Psoas muscle (tissue), 8 donors: ENCODE measurements around the gene ZNF316. TPM values are rescaled to one million over a fixed set of nuclear protein-coding genes. Genes with fewer than 3 reads are reported as not detected.
A peak's percentile ranks its signal among the peaks of the same experiment; 100 is the strongest.

Source experiments
- ATAC-seq, 4 donors: fragments of 200-7000 bp; cut with Tn5 transposase; one replicate each; pipeline ENCODE4 v1.9.1; 2020; ENCODE audit warnings: moderate library complexity in 3 of 4, mild to moderate bottlenecking in 2 of 4
- DNase-seq, 2 donors: peaks; one replicate each; pipeline ENCODE4 v3.0.0-alpha.2; 2020
- H3K27ac ChIP-seq: fragments of 200-600 bp; one replicate; pipeline ENCODE4 v1.8.0; 2022
- H3K27me3 ChIP-seq, 3 donors: fragments of 200-600 bp in 1 of 3; one replicate each; pipeline versions ENCODE4 v1.6.1 to v1.8.0; 2013 to 2022; ENCODE audit warnings: low read length in 2 of 3, mild to moderate bottlenecking in 2 of 3, moderate library complexity in 1 of 3; ENCODE audit not compliant: insufficient read depth in 3 of 3
- H3K36me3 ChIP-seq, 2 donors: fragments of 200-600 bp in 1 of 2; one replicate each; pipeline versions ENCODE4 v1.6.1 to v1.8.0; 2013 to 2022; ENCODE audit warnings: low read depth in 1 of 2, mild to moderate bottlenecking in 1 of 2, moderate library complexity in 1 of 2; ENCODE audit not compliant: insufficient read depth in 1 of 2
- H3K4me1 ChIP-seq: fragments of 200-600 bp; one replicate; pipeline ENCODE4 v1.8.0; 2022
- H3K4me3 ChIP-seq: fragments of 200-600 bp; one replicate; pipeline ENCODE4 v1.8.0; 2022; ENCODE audit warnings: mild to moderate bottlenecking
- H3K9me3 ChIP-seq: fragments of 200-600 bp; one replicate; pipeline ENCODE4 v1.8.0; 2022
- CTCF ChIP-seq: fragments of 200-600 bp; IDR thresholded peaks from one replicate; pipeline ENCODE4 v1.8.0; 2022; ENCODE audit warnings: antibody characterized with exemption
- WGBS, 3 donors: extraction: QIAGEN DNeasy Blood & Tissue Kit; methylation state at CpG; one replicate each; pipeline versions ENCODE4 v1.1.6 to v1.1.7; 2013; 5-methylcytosine and 5-hydroxymethylcytosine counted together
- intact Hi-C, 2 donors: fragments of 100-400 bp; cut with DNase I; formaldehyde crosslinking; loops; one replicate each; pipeline versions ENCODE4 v1.11.0 to v1.14.2; 2022
- polyA plus RNA-seq, 3 donors: library from polyadenylated mRNA; stranded (reverse); fragments of 200-250 nt; gene quantifications; one replicate each; pipeline ENCODE4 v1.2.3, GENCODE V29; 2013
- total RNA-seq, 4 donors: library from RNA; stranded (reverse); fragmentation: NEBNext Ultra II Directional in 2 of 4; extraction: Animal tissue kit (Norgen Biotek cat#: 25700) in 2 of 4; gene quantifications; one replicate each; pipeline versions ENCODE4 v1.2.1 to v1.2.4, GENCODE V29; 2021 to 2023
- donor health status: healthy with polysubstance abuse.
- donor health status: DM: no; HTN: no; CAD: no; lungs with moderate emphysema.
- donor health status: Bipolar disorder and iron deficiency.
- donor health status: healthy.
- donor health status: DM: yes; HTN: yes; CAD: no.
- donor health status: DM: no; HTN: no; CAD: no.
- donor health status: DM: no; HTN: no; CAD: no.
- donor health status: DM: yes; HTN: yes; CAD: no.

The ZNF316 gene
- total and polyA plus RNA-seq, 7 donors, result 9.4 to 21.7 (median 16.8) TPM

GRCh38 chr7:6648066-6648814, 11.1 kb downstream of the ZNF316 start:
- WGBS, 3 donors, result 90 to 93% (median 92%) methylated on average over 17 of the region's 17 CpGs
- H3K36me3 ChIP-seq, result peaks cover 11 to 89% of the 10 kb centered on the region in 2 donors
- H3K9me3 ChIP-seq, result no peaks in the 10 kb centered on the region
- H3K27me3 ChIP-seq, result no peaks in the 10 kb centered on the region
- intact Hi-C loops, result loop anchor here in 1 of 2 donors (10.0 kb wide), 1 partner anchor 77 kb away; no protein-coding TSS in a partner anchor
- no peak overlapping the region for H3K27ac ChIP-seq
- H3K4me3 ChIP-seq, result no peak overlapping the region
- ATAC-seq, result no peak
- H3K4me1 ChIP-seq, result no peaks in the 10 kb centered on the region
- DNase-seq, result peak in 1 of 2 donors; percentile 40
- TF ChIP-seq CTCF, result no peak

- H3K27me3 ChIP-seq, result no peaks in the 10 kb centered on the region
- DNase-seq (peak in 1 of 2 donors; percentile 19), ATAC-seq (no peak)
- no peaks in the 10 kb centered on the region for H3K4me1 ChIP-seq
- H3K36me3 ChIP-seq, result peaks cover 8 to 85% of the 10 kb centered on the region in 2 donors
- 84 to 94% (median 91%) methylated on average over 4 to 5 of the region's 5 CpGs for WGBS, 3 donors
- intact Hi-C loops, result loop anchor here in 1 of 2 donors (10.0 kb wide), 1 partner anchor 76 kb away; no protein-coding TSS in a partner anchor
- H3K4me3 ChIP-seq, result no peak overlapping the region
- H3K9me3 ChIP-seq, result no peaks in the 10 kb centered on the region
- H3K27ac ChIP-seq, result no peak overlapping the region
- no peak for TF ChIP-seq CTCF
Measured at GRCh38 chr7:6648815-6649104, 11.6 kb downstream of the ZNF316 start.

GRCh38 chr7:6649241-6649961, 12.3 kb downstream of the ZNF316 start:
- peaks cover 12 to 85% of the 10 kb centered on the region in 2 donors for H3K36me3 ChIP-seq
- intact Hi-C loops, result loop anchor here in 1 of 2 donors (10.0 kb wide), 1 partner anchor 75 kb away; no protein-coding TSS in a partner anchor
- no peak for ATAC-seq
- H3K9me3 ChIP-seq, result no peaks in the 10 kb centered on the region
- H3K27ac ChIP-seq, result no peak overlapping the region
- no peaks in the 10 kb centered on the region for H3K4me1 ChIP-seq
- TF ChIP-seq CTCF, result no peak
- H3K27me3 ChIP-seq, result no peaks in the 10 kb centered on the region
- WGBS, 3 donors, result 62 to 72% (median 63%) methylated on average over 13 of the region's 13 CpGs
- DNase-seq, result peak in 1 of 2 donors; percentile 47
- no peak overlapping the region for H3K4me3 ChIP-seq

- no peak for TF ChIP-seq CTCF
- intact Hi-C loops, result no loop called here
- DNase-seq (peak in 1 of 2 donors; percentile 35), ATAC-seq (no peak)
- H3K4me1 ChIP-seq, result no peaks in the 10 kb centered on the region
- peaks cover 12 to 85% of the 10 kb centered on the region in 2 donors for H3K36me3 ChIP-seq
- no peaks in the 10 kb centered on the region for H3K27me3 ChIP-seq
- no peak overlapping the region for H3K4me3 ChIP-seq
- WGBS, 3 donors, result 96% methylated on average over 10 of the region's 10 CpGs
- H3K9me3 ChIP-seq, result no peaks in the 10 kb centered on the region
- H3K27ac ChIP-seq, result no peak overlapping the region
Measured at GRCh38 chr7:6650086-6650485, 13.0 kb downstream of the ZNF316 start.
